Forelimb muscle (tissue), 1 donor: ENCODE results near the gene DNAJA1. TPM values are rescaled to one million over a fixed set of nuclear protein-coding genes. Genes with fewer than 3 reads are reported as not detected.
"Not testable (repeated sequence)": the region's sequence is repeated elsewhere in the genome, so short reads cannot be mapped to it uniquely, and the experiment has no call there.

Experiments used
- DNase-seq: peaks from one replicate; pipeline ENCODE4 v3.0.0-alpha.2; 2013; ENCODE audit warnings: low read depth
- polyA plus RNA-seq: library from polyadenylated mRNA; unstranded; fragments of 120-200 nt; gene quantifications from one replicate; pipeline ENCODE4 v1.2.1, GENCODE V29; 2013; ENCODE audit not compliant: insufficient read length

The DNAJA1 gene
- 86.8 TPM for polyA plus RNA-seq

DNA sequence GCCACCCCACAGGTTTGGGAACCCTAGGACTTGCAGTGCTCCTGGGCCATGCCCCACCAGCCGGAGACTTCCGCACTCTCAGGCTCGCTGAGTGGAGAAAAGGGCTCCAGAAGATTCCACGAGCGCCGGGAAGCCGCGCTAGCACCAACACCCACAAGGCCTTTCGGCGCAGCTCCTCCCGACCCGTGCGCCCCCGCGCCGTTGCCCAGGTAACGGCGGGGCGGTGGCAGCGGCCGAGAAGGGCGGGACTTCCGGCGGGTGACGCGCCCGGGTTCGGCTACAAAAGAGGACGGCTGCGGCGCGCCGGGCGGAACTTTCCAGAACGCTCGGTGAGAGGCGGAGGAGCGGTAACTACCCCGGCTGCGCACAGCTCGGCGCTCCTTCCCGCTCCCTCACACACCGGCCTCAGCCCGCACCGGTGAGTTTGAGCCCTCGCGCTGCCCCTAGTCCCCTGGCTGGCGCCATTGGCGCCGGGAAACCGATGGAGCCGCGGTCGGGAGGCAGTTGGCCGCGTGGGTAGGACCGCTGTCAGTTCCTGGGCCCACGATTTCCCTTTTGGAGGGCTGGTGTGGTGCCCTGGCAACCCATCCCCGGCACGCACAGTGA lies at the start of gene DNAJA1:
TSS of gene DNAJA1 (plus strand) at position 308 of the 606 bp plus-strand sequence. CDS start 1,212 bp downstream, outside the sequence.
- DNase-seq = peak; percentile 81

DNA sequence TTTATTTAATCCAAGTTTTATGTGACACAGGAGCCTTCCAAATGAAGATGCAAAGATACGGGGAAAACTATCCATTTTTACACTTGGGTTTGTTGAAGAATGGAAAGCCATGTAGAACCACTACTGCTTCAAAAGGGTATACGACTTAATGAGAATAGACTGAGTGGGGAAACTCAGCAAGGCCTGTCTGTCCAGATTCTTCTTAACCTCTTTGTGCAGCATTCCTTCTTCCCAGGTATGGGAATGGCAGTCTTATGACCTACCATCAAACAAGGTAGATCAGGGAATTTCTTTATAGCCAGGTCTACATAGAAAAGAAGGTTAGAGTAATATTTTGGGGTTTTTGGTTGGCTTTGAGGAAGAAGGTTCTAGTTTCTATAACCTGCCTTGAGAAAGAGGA lies 47.0 kb upstream of the DNAJA1 start:
- DNase-seq = no peak

DNA sequence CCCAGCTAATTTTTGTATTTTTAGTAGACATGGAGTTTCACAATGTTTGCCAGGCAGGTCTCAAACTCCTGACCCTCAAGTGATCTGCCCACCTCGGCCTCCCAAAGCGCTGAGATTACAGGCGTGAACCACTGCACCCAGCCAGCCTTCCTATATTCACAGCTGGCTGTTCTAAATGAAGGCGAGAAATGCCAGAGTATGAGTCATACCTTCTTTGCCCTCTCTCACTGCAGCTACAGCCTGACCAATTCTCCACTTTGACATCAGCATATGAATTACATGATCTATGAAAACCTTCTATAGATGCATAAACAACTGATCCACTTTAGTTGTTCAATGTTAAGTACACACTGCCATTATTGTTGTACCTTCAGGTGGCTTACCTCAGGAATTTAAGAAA lies 38.1 kb upstream of the DNAJA1 start:
- DNase-seq = no peak

DNA sequence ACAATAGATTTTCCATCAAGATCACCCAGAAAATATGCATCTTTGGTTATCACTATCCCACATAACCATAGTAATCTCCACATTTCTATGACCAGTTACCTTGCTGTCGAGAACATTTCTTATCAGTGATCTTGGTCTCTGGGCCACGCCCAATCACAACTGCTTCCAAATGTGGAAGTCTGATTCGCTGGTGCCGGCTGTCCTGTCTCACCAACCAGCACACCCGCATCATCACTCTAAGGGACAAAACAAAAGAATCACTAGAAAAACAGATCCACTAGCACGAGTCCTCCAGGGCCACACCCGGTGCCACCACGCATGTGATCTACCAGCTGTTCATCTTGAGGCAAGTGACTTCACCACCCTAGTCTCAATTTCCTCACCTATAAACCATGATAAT lies 35.4 kb upstream of the DNAJA1 start:
- DNase-seq = no peak

DNA sequence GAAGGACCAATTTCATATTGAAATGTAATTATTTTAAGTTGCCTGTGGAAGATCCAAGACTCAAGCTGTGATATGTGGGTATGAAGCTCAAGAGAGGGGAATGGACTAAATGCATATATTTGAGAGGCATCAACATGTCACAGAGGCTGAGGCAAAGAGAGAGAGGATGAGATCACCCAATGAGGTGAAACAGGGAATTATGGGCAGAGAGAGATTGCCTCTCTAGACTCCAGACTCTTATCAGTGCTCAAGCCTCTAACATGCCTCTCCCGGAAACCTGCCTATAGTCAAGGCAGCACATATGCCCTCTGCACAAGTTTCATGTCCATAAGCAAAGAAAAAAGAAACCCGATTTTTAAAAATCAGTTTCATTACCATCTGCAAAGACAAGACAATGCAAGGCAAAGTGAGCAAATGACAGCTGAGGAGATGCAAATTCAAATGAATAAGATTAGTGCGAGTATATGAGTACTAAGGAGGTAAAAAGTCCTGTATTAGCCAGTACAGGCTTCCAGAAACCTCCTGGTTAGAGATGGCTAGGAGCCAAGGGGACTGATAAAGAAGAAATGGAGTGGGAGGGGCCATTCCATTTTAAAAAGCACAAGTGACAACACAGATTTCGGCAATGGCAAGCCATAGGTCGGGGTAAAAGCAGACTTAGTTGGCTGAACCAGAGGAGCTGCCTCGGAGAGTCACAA lies 33.0 kb upstream of the DNAJA1 start:
- no peak for DNase-seq

DNA sequence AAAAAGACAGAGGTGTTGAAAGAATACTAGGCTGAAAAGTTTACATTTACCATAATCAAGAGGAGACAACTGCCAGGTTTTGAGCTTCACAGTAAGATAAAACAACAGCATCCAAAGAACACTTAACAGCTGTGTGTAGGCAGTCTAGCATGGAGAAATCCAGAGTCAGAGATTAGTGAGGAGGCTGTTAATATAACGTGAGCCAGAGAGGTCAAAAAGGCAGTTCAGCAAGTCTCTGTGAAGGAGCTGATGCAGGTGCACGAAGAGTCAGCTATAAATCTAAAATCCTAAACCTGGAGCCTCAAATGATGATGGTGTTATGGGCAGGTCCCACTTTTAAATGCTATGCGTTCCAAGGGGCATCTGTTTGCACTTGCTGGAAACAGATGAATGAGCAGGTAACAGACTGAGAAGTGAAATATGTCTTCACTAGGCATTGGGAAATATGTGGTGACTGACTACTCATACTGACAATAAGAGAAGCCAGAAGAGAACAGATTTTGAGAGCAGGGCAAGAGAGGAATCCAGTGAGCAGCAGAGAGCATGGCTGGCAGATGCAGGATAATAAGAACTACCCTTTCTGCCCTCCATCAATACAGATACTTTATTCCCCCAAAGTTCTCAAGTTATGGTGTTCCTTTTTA lies 32.4 kb upstream of the DNAJA1 start:
- DNase-seq = no peak

DNA sequence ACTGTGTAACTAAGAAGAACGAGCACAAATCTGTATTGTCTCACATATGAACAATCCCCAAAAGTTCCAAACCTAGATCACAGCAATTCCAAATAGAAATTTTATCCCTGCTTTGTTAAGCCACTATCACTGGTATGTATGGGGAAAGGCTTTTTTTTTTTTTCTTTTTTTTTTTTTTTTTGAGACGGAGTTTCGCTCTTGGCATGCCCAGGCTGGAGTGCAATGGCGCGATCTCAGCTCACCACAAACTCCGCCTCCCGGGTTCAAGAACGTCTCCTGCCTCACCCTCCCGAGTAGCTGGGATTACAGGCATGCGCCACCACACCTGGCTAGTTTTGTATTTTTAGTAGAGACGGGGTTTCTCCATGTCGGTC lies 24.4 kb upstream of the DNAJA1 start:
- not testable (repeated sequence) for DNase-seq

DNA sequence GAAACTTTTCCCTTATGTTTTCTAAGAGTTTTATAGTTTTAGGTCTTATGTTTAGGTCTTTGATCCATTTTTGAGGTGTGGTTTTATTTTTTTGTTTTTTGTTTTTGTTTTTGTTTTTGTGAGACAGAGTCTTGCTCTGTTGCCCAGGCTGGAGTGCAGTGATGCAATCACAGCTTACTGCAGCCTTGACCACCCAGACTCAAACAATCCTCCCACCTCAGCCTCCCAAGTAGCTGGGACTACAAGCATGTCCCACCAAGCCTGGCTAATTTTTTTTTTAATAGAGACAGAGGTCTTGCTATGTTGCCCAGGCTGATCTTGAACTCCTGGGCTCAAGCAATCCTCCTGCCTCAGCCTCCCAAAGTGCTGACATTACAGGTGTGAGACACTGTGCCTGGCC lies 19.7 kb upstream of the DNAJA1 start:
- DNase-seq = not testable (repeated sequence)

DNA sequence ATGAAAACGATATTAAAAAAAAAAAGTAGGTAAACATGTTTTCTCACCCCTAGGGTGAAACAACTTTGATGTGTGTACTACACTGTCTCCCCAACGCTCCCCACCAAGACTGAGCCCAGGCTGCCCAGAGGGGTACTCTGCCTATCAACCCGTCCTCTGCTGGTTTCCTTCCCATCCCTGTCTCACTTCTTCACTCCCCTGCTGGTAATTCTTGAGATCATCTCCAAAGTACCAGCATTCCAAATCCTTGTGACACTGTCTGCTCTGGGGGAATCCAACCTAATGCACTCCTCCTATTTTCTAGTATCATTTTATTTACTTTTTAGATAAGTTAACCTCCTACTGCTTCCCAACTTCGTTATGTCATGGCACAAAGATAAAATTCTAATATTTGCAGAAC lies 17.3 kb upstream of the DNAJA1 start:
- DNase-seq = no peak

DNA sequence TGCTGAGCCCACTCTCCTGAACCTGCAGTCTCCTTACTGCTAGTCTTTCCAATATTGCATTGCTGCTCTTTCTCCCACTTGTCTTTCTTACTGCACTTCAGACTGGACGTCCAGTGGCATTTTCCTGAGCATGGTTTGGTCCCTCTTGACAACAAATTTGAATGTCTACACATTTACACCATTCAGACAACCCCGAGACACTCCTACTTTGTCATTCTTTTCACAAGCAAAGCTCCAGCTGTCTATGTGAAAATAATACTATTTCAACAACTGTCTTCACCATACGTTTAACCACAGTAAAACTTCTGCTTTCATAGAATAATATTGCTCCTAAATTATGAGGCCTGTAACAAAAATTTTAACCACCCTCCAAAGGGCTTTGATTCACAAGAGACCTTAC lies 13.2 kb upstream of the DNAJA1 start:
- DNase-seq = no peak

DNA sequence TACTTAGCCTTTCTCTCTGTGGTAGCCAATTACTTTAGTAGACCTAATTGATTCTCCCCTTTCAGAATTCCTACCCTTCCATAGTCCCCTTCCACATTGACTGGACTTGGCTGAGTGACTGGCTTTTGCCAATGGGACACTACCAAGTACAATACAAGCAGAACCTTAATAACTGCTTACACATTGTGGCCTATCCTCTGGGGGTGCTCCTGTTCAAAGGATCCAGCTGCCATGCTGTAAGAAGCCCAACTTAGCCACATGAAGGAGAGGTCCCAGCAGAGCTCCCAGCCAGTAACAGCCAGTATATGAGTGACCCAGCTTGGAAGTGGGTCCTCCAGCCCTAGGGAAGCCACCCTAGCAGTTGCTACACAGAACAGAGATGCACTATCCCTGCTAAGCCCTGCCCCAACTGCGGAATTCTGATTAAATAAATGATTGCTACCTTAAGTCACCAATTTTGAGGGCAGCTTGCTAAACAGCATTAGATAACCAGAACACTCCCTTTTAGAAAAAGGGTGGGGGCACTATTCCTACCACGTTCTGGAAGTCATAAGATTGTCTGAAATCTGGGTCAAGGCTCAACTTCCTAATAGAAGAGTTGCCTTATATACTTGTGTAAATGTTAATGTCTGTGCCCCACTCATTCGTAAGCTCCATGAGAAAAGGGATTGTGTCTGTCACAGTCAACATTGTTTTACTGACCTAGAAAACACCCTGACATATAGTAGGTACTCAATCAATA lies 12.6 kb upstream of the DNAJA1 start:
- DNase-seq = no peak

DNA sequence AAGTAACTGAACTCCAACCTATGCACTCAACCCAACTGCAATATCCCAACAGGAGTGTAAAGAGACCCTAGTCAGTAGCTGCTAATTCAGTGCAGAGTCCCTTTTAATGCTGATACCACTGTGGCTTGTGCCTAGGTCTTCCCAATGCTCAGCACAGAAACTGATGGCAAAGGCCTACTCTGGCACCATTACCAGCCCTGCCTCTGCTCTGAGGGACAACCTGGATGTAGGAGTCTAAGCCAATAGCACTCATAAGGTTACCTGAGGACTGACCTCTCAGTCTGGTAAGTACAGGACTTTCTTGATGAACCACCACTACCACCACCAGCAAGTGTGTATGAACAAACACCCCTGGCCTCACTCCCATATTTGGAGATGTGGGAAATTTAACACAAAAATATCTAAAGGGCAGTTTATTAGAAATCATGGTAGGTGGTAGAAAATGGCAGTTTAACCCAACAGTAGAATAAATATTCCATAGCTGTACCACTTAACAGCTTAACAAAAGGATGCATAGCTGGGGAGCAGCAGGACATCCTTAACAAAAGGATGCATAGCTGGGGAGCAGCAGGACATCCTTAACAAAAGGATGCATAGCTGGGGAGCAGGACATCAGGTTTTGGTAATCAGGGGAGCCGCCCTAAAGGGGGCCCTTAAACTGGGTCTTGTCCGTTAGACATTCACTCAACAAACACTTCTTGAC lies 11.0 kb upstream of the DNAJA1 start:
- DNase-seq = no peak

DNA sequence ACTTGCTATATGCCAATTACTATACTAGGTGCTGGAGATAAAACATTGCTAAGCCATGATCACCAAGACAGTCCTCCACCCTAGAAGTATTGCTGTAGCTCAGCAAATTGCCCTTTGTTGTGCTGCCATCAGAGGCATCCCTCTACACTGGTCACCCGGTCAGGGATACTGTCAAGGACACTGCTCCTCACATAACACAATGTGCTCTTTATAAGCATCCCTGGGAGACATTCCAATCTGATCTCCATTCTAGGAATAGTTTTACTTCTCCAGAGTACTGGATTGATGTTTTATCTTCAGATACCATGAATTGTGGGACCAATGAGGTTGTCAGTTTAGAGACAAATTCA lies 10.4 kb upstream of the DNAJA1 start:
- DNase-seq = no peak

DNA sequence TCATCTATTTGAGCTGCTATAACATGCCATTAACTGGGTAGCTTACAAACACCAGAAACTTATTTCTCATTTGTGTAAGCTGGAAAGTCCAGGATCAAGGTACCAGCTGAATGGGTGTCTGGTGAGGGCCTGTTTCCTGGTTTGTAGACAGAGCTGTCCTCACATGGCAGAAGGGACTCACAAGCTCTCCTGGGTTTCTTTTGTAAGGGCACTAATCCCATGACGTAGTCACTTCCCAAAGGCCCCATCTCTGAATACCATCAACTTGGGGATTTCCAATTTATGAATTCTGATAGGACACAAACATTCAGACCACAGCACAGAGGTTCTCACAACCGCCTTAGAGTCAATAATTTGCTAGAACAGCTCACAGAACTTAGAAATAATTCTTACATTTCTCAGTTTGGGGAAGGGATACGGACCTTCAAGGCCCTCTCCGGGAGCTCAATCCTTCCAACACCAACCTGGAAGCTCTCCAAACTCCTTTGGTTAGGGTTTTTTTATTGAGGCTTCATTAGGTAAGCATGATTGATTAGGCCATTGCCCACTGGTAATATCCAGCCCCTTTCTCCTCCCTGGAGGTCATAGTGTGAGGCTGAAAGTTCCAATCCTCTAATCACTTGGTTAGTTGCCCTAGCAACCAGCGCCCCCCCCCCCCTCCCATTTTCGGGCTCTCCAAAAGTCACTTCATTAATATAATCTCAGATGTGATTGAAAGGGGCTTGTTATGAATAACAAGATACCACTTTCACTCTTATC lies 7.6 kb upstream of the DNAJA1 start:
- DNase-seq = no peak

DNA sequence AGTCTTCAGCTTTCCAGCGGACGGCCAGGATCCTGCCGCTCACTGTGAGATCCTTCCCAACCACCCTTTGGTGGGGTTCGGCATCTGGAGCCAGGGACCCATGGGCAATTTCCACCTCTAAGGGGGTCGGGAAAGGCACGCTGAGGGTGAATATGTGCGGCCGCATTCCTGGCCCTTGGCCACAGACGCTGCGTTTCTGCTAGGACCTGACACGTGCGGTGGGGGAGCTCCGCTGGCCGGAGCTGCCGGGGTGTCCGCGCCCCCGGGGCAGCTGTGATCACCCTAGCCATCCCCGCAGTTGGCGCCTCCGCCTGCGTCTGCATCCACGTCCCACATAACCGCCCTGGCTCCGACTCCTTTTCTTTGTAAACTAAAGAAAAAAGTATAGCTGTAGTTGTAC lies 5.3 kb upstream of the DNAJA1 start:
- no peak for DNase-seq

DNA sequence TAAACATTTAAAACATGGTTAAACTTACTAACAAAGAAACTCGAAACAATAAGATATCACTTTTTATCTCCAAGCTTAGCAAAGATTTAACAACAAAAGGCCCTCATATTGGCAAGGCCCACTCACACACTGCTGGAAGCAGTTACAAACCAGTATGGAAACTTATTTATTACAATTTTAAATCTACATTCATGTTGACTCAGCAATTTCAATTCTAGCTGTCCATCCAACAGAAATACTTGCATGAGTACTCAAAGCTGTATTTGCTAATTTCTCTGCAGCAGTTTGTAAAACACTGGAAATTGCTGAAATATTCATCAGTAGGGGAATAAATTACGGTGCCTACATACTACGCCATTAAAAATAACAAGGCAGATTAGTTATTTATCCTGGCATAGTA lies 2.8 kb upstream of the DNAJA1 start:
- no peak for DNase-seq

DNA sequence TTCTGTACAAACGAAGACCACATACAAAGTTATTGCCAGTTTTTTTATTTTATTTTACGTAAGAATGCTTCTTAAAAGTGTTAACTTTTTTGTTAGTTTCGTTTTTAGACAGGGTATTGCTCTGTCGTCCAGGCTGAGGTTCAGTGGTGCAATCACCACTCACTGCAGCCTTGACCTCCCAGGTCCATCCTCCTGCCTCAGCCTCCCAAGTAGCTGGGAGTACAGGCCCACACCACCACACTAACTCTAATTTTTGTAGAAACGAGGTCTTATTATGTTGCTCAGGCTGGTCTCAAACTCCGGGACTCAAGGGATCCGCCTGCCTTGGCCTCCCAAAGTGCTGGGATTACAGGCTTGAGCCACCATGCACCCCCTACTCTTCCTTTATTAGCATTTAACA lies 2.3 kb upstream of the DNAJA1 start:
- DNase-seq = no peak

DNA sequence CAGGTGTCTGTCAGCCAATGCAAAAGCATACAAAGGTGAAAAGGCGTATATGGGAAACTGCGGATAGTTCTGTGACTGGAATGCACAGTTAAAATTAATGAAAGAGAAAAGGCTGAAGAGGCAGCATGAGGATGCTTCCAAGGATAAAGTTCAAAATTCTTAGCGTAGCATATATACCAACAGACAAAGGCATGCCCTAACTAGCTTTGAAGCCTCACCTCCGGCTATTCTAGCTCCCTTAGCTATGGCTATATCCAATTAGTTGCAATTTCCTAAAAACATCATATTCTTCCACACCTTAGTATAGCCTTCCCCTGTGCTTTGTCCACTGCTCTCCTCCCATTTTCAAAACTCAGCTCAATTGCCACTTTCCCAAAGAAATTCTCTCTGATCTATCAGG lies 1.4 kb upstream of the DNAJA1 start:
- no peak for DNase-seq

DNA sequence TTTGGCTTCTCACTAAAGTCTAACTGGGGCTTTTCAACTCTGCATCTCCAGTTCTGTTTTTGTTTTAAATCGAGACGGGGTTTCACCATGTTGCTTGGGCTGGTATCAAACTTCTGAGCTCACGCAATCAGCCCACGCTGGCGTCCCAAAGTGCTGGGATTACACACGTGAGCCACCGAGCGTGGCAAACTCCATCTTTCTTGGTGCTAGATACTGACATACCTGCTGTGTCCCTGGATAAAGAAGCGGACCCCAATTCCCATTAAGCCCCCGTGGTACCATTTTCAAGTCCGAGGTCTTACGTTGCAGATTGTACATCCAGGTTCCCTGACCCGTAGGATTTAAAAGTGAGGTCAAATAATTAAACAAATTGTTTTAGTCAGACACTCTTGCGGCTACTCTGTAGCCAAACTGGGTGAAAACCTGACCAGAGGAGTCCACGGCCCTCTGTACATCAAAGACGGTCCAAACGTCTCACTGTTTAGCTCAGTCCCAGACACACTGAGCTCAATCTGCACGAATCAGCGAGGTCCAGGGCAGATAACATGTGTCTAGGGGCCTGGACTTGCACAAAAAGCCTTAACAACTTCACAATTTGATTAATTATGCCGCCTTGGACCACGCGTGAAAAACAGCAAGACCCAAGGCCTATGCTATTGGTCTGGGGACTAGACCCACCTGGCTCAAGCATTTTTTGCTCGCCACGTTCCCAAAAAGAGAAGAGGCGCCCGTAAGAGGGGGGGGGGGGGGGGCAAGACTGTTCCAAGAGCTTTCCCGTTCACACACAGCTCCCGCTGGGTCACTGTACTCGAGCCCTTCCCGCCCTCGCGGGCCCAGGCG lies 727 bp upstream of the DNAJA1 start:
- DNase-seq = no peak

DNA sequence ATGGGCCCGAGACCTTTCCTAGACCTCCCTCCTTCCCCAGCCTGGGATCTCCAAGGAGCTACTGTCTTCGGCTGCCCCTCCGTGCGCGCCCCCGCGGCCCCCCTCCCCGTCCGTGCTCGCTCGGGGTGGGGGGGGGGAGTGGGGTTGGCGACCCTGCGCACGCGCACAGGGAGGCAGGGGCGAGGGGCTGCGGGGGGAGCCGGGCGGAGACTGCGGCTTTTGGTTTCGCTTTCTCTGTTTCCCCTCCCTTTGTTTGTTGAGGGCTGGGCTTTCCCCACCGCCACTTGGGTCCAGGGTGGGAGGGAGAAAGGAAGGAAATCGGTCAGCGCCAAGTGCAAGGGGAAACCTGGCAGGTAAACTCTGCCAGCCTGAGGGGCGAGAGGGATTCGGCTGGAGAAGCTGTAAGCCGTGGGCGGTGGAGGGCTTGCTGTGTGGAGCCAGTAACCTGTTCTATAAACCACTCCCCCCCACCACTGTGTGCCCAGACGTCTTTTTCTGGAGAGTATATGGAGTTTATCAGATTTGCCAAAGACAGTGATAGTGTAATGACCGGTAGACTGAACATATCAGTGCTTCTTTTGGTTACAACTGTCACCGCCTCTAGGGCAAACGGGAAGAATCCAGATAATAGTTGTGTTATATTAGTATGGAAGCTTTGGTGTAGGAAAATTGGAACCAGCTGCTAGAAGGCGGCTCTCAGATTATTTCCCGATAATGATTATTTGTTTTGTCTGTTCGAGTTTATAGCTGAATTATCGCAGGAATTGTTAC lies 684 bp downstream of the DNAJA1 start:
- DNase-seq = no peak
